ENCODE results near the gene MYL7.

- TF ChIP-seq CTCF (IDR thresholded peaks at IDR 0.05; ENCODE audit: low read depth, low read length, poor library complexity, severe bottlenecking) = no peak
- no peak for TF ChIP-seq EZH2phosphoT487 (IDR thresholded peaks at IDR 0.05; ENCODE audit: borderline replicate concordance, low read length)
These were observed 41.5 kb downstream of the MYL7 start for GRCh38 chr7:44099669-44100068.

Data from DOHH2 (cell line).